Right lobe of liver (tissue), 6 donors: ENCODE data around the gene CYP8B1. TPM values are rescaled to one million over a fixed set of nuclear protein-coding genes. Genes with fewer than 3 reads are reported as not detected.

Experiments
- ATAC-seq, 4 donors: fragments of 200-7000 bp; cut with Tn5 transposase; one replicate each; pipeline ENCODE4 v1.9.1; 2020; ENCODE audit warnings: mild to moderate bottlenecking in 4 of 4, moderate library complexity in 4 of 4
- DNase-seq, 3 donors: peaks; one replicate each; pipeline ENCODE4 v3.0.0-alpha.2; 2020
- H3K27ac ChIP-seq, 3 donors: fragments of 200-600 bp; one replicate each; pipeline ENCODE4 v1.8.0; 2022
- H3K27me3 ChIP-seq, 2 donors: fragments of 200-600 bp; one replicate each; pipeline ENCODE4 v1.8.0; 2022
- H3K36me3 ChIP-seq, 4 donors: fragments of 200-600 bp; sonication (generic) in 1 of 4; one replicate each; pipeline versions ENCODE4 v1.5.1 to v1.8.0; 2017 to 2022; ENCODE audit warnings: control low read depth in 1 of 4
- H3K4me1 ChIP-seq, 4 donors: fragments of 200-600 bp; sonication (generic) in 1 of 4; one replicate each; pipeline versions ENCODE4 v1.5.1 to v1.8.0; 2017 to 2022; ENCODE audit warnings: control low read depth in 1 of 4
- H3K4me3 ChIP-seq, 3 donors: fragments of 200-600 bp; one replicate each; pipeline ENCODE4 v1.8.0; 2022
- H3K9me3 ChIP-seq, 4 donors: fragments of 200-600 bp; sonication (generic) in 1 of 4; one replicate each; pipeline versions ENCODE4 v1.5.1 to v1.8.0; 2017 to 2022; ENCODE audit warnings: control low read depth in 1 of 4
- POLR2A ChIP-seq: fragments of 450-650 bp; IDR thresholded peaks from one replicate; pipeline ENCODE4 v1.6.1; 2017; ENCODE audit warnings: antibody characterized with exemption, mild to moderate bottlenecking
- WGBS: methylation state at CpG from one replicate; pipeline ENCODE4 v1.1.6; 2018; ENCODE audit warnings: low coverage, low lambda C conversion rate; ENCODE audit not compliant: insufficient coverage; ENCODE audit errors: missing lambda C conversion rate; 5-methylcytosine and 5-hydroxymethylcytosine counted together
- intact Hi-C, 2 donors: fragments of 100-400 bp; cut with DNase I; formaldehyde crosslinking; loops; one replicate each; pipeline versions ENCODE4 v1.11.2 to v1.14.1; 2022
- total RNA-seq, 6 experiments: library from RNA; depleted of rRNA in 2 of 6; stranded (reverse); fragments of >200 nt in 2 of 6; fragmentation: NEBNext Ultra II Directional in 3 of 6; extraction: Animal tissue kit (Norgen Biotek cat#: 25700) in 3 of 6; gene quantifications; one replicate each; pipeline versions ENCODE4 v1.1.0 to v1.2.4, GENCODE V29; 2016 to 2023
- TF ChIP-seq, protein P1 (sequence below), 4 donors: fragments of 200-600 bp in 3 of 4; fragments of 450-650 bp in 1 of 4; IDR thresholded peaks; one replicate each; pipeline versions ENCODE4 v1.5.1 to v1.8.0; 2016 to 2022; ENCODE audit warnings: antibody characterized with exemption in 4 of 4, mild to moderate bottlenecking in 2 of 4
- donor health status: DM: no; HTN: yes; CAD: no.
- donor health status: DM: no; HTN: no; CAD: no.
- donor health status: DM: no; HTN: no; CAD: no.
- donor health status: DM: no; HTN: yes; CAD: no.
- donor health status: DM: no; HTN: yes; CAD: no.

CYP8B1 gene
- total RNA-seq, 6 experiments from 2014 or later = 237 to 478 (median 308) TPM

GRCh38 chr3:42898896-42899675 lies 23.4 kb upstream of the CYP8B1 start:
- no peaks in the 10 kb centered on the region for H3K9me3 ChIP-seq
- H3K4me1 ChIP-seq = no peaks in the 10 kb centered on the region
- intact Hi-C loops = no loop called here
- DNase-seq (no peak), ATAC-seq (peak in 1 of 4 donors; percentile 7)
- H3K36me3 ChIP-seq = no peaks in the 10 kb centered on the region
- H3K4me3 ChIP-seq = no peak overlapping the region
- H3K27me3 ChIP-seq = no peaks in the 10 kb centered on the region
- TF ChIP-seq, protein P1, sequence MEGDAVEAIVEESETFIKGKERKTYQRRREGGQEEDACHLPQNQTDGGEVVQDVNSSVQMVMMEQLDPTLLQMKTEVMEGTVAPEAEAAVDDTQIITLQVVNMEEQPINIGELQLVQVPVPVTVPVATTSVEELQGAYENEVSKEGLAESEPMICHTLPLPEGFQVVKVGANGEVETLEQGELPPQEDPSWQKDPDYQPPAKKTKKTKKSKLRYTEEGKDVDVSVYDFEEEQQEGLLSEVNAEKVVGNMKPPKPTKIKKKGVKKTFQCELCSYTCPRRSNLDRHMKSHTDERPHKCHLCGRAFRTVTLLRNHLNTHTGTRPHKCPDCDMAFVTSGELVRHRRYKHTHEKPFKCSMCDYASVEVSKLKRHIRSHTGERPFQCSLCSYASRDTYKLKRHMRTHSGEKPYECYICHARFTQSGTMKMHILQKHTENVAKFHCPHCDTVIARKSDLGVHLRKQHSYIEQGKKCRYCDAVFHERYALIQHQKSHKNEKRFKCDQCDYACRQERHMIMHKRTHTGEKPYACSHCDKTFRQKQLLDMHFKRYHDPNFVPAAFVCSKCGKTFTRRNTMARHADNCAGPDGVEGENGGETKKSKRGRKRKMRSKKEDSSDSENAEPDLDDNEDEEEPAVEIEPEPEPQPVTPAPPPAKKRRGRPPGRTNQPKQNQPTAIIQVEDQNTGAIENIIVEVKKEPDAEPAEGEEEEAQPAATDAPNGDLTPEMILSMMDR (IDR thresholded peaks at IDR 0.05) = no peak
- TF ChIP-seq POLR2A = no peak
- no peak overlapping the region for H3K27ac ChIP-seq

DNA sequence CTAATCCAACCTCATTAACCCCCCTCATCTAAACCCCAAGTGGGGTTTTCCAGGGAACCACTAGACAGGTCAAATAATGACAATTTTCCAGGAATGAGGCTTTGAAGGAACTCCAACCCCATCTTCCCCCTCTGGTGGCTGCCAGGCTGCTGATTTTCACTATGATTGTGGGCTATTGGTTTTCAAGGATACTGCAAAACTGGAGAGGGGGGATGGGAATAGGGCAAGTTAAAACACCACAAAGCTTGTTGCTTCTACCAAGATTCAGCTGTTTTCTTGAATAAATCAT lies 19.8 kb upstream of the CYP8B1 start:
- TF ChIP-seq, protein P1 (IDR thresholded peaks at IDR 0.05) = no peak
- no peak for TF ChIP-seq POLR2A
- Histone ChIP-seq H3K36me3 (no peaks in the 10 kb centered on the region), H3K9me3 (no peaks in the 10 kb centered on the region), H3K4me1 (no peaks in the 10 kb centered on the region), H3K27me3 (no peaks in the 10 kb centered on the region), H3K27ac (no peak overlapping the region), H3K4me3 (no peak overlapping the region)
- intact Hi-C loops = no loop called here
- ATAC-seq (no peak), DNase-seq (no peak)

GRCh38 chr3:42894698-42895579 lies 19.3 kb upstream of the CYP8B1 start:
- H3K27me3 ChIP-seq = no peaks in the 10 kb centered on the region
- H3K4me1 ChIP-seq = no peaks in the 10 kb centered on the region
- H3K9me3 ChIP-seq = no peaks in the 10 kb centered on the region
- no peak overlapping the region for H3K27ac ChIP-seq
- no peak for TF ChIP-seq POLR2A
- TF ChIP-seq, protein P1 (IDR thresholded peaks at IDR 0.05) = no peak
- no peak for DNase-seq
- H3K36me3 ChIP-seq = no peaks in the 10 kb centered on the region
- 39% methylated on average over 3 of the region's 3 CpGs for WGBS
- H3K4me3 ChIP-seq = no peak overlapping the region
- intact Hi-C loops = no loop called here
- peak in 1 of 4 donors; percentile 8 for ATAC-seq

GRCh38 chr3:42892807-42893206 lies 17.1 kb upstream of the CYP8B1 start:
- Histone ChIP-seq H3K9me3 (no peaks in the 10 kb centered on the region), H3K27ac (no peak overlapping the region), H3K4me1 (no peaks in the 10 kb centered on the region), H3K36me3 (no peaks in the 10 kb centered on the region), H3K4me3 (no peak overlapping the region), H3K27me3 (no peaks in the 10 kb centered on the region)
- ATAC-seq (no peak), DNase-seq (no peak)
- 93% methylated on average over 1 of the region's 1 CpG for WGBS
- intact Hi-C loops = no loop called here
- TF ChIP-seq POLR2A = no peak
- TF ChIP-seq, protein P1 (IDR thresholded peaks at IDR 0.05) = no peak
